Measurements from ENCODE around the gene CDK5.

- TF ChIP-seq CTCF (IDR thresholded peaks at IDR 0.05; ENCODE audit: insufficient read depth, low read length, poor library complexity, severe bottlenecking) (no peak), EZH2phosphoT487 (conservative IDR thresholded peaks at IDR 0.05; ENCODE audit: low read length) (no peak)
Observed at GRCh38 chr7:151080067-151080521, 22.4 kb upstream of the CDK5 start.
